NT2/D1 (cell line): Measurements from ENCODE around the gene LPO.

ENCODE experiments used
- YY1 ChIP-seq: IDR thresholded peaks from 2 replicates; pipeline ENCODE4 v1.6.1; 2011; ENCODE audit not compliant: insufficient read length, insufficient read depth
- ZNF274 ChIP-seq: IDR thresholded peaks from 2 replicates; pipeline ENCODE4 v1.6.1; 2011; ENCODE audit warnings: mild to moderate bottlenecking, low read depth, low read length

DNA sequence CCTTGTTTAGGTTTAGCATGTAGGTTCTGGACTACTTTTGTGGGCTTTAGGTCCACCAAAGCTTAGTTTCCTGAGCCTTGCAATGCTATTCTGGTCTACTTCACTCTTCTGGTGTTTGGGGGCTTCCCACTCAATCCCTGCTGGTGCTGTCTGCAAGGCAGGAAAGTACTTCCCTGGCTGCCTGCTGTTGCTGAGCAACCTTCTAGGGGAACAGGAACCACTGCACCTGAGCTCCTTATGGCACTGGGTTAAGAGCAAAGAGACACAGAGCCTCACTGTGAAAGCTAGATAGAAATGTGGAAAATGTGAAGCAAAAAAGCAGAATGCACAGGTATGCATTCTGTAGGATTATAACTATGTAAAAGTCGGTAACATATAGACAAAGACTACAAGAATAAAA lies 25.4 kb downstream of the LPO start:
- TF ChIP-seq YY1 (no peak), ZNF274 (no peak)
